ENCODE data around the gene CLEC14A. TPM values are rescaled to one million over a fixed set of nuclear protein-coding genes. Genes with fewer than 3 reads are reported as not detected.

Gene CLEC14A, protein sequence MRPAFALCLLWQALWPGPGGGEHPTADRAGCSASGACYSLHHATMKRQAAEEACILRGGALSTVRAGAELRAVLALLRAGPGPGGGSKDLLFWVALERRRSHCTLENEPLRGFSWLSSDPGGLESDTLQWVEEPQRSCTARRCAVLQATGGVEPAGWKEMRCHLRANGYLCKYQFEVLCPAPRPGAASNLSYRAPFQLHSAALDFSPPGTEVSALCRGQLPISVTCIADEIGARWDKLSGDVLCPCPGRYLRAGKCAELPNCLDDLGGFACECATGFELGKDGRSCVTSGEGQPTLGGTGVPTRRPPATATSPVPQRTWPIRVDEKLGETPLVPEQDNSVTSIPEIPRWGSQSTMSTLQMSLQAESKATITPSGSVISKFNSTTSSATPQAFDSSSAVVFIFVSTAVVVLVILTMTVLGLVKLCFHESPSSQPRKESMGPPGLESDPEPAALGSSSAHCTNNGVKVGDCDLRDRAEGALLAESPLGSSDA
- total RNA-seq: 1 to 10 TPM in 3 of 4 donors, not detected in 1; 2.4 to 5.7 (median 5.3) TPM

DNA sequence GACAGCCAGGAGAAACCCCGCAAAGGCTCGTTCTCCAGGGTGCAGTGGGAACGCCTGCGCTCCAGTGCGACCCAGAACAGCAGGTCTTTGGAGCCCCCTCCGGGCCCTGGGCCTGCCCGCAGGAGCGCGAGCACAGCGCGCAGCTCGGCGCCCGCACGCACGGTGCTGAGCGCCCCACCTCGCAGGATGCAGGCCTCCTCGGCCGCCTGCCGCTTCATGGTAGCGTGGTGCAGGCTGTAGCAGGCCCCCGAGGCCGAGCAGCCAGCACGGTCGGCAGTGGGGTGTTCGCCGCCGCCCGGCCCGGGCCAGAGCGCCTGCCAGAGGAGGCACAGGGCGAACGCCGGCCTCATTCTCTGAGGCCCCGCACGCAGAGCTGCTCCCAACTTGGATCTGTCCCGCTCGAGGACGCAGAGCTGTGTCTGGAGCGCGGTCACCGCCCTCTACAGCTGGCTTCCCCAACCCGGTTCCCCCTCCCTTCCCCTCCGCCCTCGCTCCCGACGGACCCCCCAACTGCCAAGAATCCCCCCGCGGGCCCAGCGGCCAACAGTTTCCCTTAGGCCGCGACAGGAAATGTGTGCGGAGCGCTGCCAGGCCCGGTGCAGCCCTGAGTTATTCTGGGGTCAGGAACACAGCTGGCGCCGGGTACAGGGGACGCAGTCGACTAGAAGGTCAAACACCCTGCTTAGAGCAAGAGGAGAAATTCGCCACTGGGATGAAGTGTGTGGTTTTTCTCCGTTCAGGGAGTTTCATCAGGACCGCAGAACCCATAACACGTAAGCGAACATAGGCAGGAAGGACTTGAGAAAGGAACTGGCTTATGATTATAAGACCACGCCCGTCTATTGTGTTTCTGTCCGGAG is at the start of gene CLEC14A:
TSS of gene CLEC14A (minus strand) at position 421 of the 860 bp plus-strand sequence. CDS start at position 350, 71 bp downstream.
- Histone ChIP-seq H3K9me3 (no peaks in the 10 kb centered on the region), H3K4me3 (peak within 1 kb of the TSS in 3 of 4 donors; percentile 13 to 37 (median 17)), H3K27me3 (peaks cover 46% of the 10 kb centered on the region), H3K27ac (peak within 1 kb of the TSS in 3 of 4 donors; percentile 33 to 60 (median 58)), H3K4me1 (peaks cover 0 to 7% (median 0%) of the 10 kb centered on the region in 4 donors), H3K36me3 (no peaks in the 10 kb centered on the region)
- 38 to 43% methylated on average over 9 to 34 of the region's 68 CpGs for WGBS, 2 donors (ENCODE audit: low coverage in 1 of 2)
- no peak for DNase-seq
- TF ChIP-seq, protein P1, sequence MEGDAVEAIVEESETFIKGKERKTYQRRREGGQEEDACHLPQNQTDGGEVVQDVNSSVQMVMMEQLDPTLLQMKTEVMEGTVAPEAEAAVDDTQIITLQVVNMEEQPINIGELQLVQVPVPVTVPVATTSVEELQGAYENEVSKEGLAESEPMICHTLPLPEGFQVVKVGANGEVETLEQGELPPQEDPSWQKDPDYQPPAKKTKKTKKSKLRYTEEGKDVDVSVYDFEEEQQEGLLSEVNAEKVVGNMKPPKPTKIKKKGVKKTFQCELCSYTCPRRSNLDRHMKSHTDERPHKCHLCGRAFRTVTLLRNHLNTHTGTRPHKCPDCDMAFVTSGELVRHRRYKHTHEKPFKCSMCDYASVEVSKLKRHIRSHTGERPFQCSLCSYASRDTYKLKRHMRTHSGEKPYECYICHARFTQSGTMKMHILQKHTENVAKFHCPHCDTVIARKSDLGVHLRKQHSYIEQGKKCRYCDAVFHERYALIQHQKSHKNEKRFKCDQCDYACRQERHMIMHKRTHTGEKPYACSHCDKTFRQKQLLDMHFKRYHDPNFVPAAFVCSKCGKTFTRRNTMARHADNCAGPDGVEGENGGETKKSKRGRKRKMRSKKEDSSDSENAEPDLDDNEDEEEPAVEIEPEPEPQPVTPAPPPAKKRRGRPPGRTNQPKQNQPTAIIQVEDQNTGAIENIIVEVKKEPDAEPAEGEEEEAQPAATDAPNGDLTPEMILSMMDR (IDR thresholded peaks at IDR 0.05): no peak
- TF ChIP-seq EP300 (IDR thresholded peaks at IDR 0.05; ENCODE audit: low read depth) (no peak), POLR2A (IDR thresholded peaks at IDR 0.05) (no peak), POLR2AphosphoS5 (IDR thresholded peaks at IDR 0.05) (no peak)
- in situ Hi-C loops (cut with MboI; ENCODE audit: low pct_ligation_motif_present in 1 of 4, low pct_unique_long_range_greater_than_20kb in 1 of 4, low sequenced_read_pairs in 3 of 4) (no loop called here), intact Hi-C loops (cut with DNase I; ENCODE audit: low total_unique reads) (no loop called here)

DNA sequence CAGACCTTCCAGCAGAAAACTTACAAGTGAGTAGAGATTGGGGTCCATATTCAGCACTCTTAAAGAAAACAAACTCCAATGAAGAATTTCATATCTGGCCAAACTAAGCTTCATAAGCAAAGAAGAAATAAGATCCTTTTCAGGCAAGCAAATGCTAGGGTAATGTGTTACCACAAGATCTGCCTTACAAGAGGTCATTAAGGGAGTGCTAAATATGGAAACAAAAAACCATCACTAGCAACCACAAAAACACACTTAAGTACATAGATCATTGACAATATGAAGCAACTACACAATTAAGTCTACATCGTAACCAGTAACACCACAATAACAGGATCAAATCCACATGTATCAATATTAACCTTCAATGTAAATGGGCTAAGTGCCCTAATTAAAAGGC is 47.1 kb upstream of the CLEC14A start:
- Histone ChIP-seq H3K4me3 (no peak overlapping the region), H3K27ac (no peak overlapping the region), H3K4me1 (no peaks in the 10 kb centered on the region), H3K36me3 (no peaks in the 10 kb centered on the region), H3K9me3 (no peaks in the 10 kb centered on the region), H3K27me3 (no peaks in the 10 kb centered on the region)
- TF ChIP-seq, protein P1 (IDR thresholded peaks at IDR 0.05): no peak
- TF ChIP-seq EP300 (IDR thresholded peaks at IDR 0.05; ENCODE audit: low read depth) (no peak), POLR2A (IDR thresholded peaks at IDR 0.05) (no peak), POLR2AphosphoS5 (IDR thresholded peaks at IDR 0.05) (no peak)
- WGBS, 2 donors (ENCODE audit: low coverage in 1 of 2): 88 to 97% methylated on average over 1 of the region's 1 CpG
- DNase-seq: no peak
- intact Hi-C loops (cut with DNase I; ENCODE audit: low total_unique reads) (no loop called here), in situ Hi-C loops (cut with MboI; ENCODE audit: low pct_ligation_motif_present in 1 of 4, low pct_unique_long_range_greater_than_20kb in 1 of 4, low sequenced_read_pairs in 3 of 4) (no loop called here)

DNA sequence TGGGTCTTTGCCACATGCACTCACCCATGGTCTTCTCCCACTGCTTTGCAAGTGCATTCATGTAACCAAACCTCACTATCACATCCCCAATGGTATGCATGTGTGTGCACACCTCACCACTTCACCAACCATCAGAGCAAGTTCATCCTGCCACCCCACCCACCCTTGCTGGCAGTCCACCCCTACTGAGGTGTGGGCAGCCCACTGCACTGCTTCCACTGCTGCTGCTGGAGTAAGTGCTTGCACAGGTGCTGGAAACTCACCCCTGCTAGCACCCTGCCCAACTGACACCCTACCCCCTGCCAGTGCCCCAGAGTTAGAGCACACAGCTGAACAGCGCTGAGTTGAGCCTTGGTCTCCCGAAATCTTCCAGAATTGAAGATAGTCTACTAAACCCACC is 46.1 kb upstream of the CLEC14A start:
- Histone ChIP-seq H3K27me3 (no peaks in the 10 kb centered on the region), H3K9me3 (no peaks in the 10 kb centered on the region), H3K36me3 (no peaks in the 10 kb centered on the region), H3K4me1 (no peaks in the 10 kb centered on the region), H3K4me3 (no peak overlapping the region), H3K27ac (no peak overlapping the region)
- TF ChIP-seq POLR2A (IDR thresholded peaks at IDR 0.05) (no peak), EP300 (IDR thresholded peaks at IDR 0.05; ENCODE audit: low read depth) (no peak), POLR2AphosphoS5 (IDR thresholded peaks at IDR 0.05) (no peak)
- TF ChIP-seq, protein P1 (IDR thresholded peaks at IDR 0.05): no peak
- in situ Hi-C loops (cut with MboI; ENCODE audit: low pct_ligation_motif_present in 1 of 4, low pct_unique_long_range_greater_than_20kb in 1 of 4, low sequenced_read_pairs in 3 of 4): no loop called here
- intact Hi-C loops (cut with DNase I; ENCODE audit: low total_unique reads): no loop called here
- WGBS, 2 donors (ENCODE audit: low coverage in 1 of 2): 85 to 95% methylated on average over 2 of the region's 2 CpGs
- no peak for DNase-seq

DNA sequence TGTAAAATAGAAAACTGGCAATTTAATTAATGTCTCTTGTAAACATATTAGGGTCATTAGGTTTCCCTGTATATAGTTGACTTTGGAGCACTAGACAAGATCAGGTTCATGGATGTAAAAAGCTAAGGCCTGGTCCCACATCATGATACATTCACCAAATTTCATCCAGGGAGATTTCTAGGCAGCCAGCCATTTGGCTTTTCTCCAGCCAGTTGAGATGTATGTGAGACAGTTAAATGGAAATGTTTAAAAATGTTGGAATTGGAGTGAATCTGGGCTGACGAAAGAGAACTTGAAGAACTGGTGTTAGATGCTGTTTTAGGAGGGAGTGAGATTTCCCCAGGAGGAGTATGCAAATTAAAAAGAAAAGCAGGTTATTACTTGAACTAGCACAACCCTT is 41.8 kb upstream of the CLEC14A start:
- Histone ChIP-seq H3K9me3 (no peaks in the 10 kb centered on the region), H3K4me3 (no peak overlapping the region), H3K27ac (no peak overlapping the region), H3K27me3 (no peaks in the 10 kb centered on the region), H3K4me1 (no peaks in the 10 kb centered on the region), H3K36me3 (no peaks in the 10 kb centered on the region)
- intact Hi-C loops (cut with DNase I; ENCODE audit: low total_unique reads): no loop called here
- no peak for TF ChIP-seq EP300 (IDR thresholded peaks at IDR 0.05; ENCODE audit: low read depth)
- TF ChIP-seq POLR2AphosphoS5 (IDR thresholded peaks at IDR 0.05): no peak
- no peak for TF ChIP-seq POLR2A (IDR thresholded peaks at IDR 0.05)
- TF ChIP-seq, protein P1 (IDR thresholded peaks at IDR 0.05): no peak
- in situ Hi-C loops (cut with MboI; ENCODE audit: low pct_ligation_motif_present in 1 of 4, low pct_unique_long_range_greater_than_20kb in 1 of 4, low sequenced_read_pairs in 3 of 4): no loop called here
- 64 to 78% methylated on average over 1 of the region's 1 CpG for WGBS, 2 donors (ENCODE audit: low coverage in 1 of 2)
- no peak for DNase-seq

Data from transverse colon (tissue), 4 donors.